IgD-negative memory B cell (primary cell): ENCODE data around the gene BHLHE41. TPM values are rescaled to one million over a fixed set of nuclear protein-coding genes. Genes with fewer than 3 reads are reported as not detected.

Source experiments
- H3K27ac Mint-ChIP-seq, 3 donors: one replicate each; pipeline ENCODE4 v1.8.0; 2020 to 2022; ENCODE audit warnings: mild to moderate bottlenecking in 3 of 3, mixed read lengths in 3 of 3, moderate library complexity in 1 of 3
- H3K27me3 Mint-ChIP-seq: one replicate; pipeline ENCODE4 v1.8.0; 2021; ENCODE audit warnings: mixed read lengths
- H3K36me3 Mint-ChIP-seq: one replicate; pipeline ENCODE4 v1.8.0; 2020; ENCODE audit warnings: mild to moderate bottlenecking, mixed read lengths
- H3K4me1 Mint-ChIP-seq, 3 donors: one replicate each; pipeline ENCODE4 v1.8.0; 2020 to 2022; ENCODE audit warnings: mixed read lengths in 3 of 3, mild to moderate bottlenecking in 1 of 3
- H3K4me3 Mint-ChIP-seq, 4 donors: one replicate each; pipeline ENCODE4 v1.8.0; 2020 to 2022; ENCODE audit warnings: mild to moderate bottlenecking in 4 of 4, mixed read lengths in 4 of 4, moderate library complexity in 3 of 4
- H3K9me3 Mint-ChIP-seq, 3 donors: one replicate each; pipeline ENCODE4 v1.8.0; 2020 to 2021; ENCODE audit warnings: mixed read lengths in 3 of 3, mild to moderate bottlenecking in 1 of 3
- polyA plus RNA-seq: library from polyadenylated mRNA; unstranded; fragments of 300-500 nt; fragmentation: Illumina TruSeq; gene quantifications from one replicate; pipeline ENCODE4 v1.2.3, GENCODE V29; 2021

Gene BHLHE41
- polyA plus RNA-seq, 1 donor from 2014 or later: 19.0 TPM

DNA sequence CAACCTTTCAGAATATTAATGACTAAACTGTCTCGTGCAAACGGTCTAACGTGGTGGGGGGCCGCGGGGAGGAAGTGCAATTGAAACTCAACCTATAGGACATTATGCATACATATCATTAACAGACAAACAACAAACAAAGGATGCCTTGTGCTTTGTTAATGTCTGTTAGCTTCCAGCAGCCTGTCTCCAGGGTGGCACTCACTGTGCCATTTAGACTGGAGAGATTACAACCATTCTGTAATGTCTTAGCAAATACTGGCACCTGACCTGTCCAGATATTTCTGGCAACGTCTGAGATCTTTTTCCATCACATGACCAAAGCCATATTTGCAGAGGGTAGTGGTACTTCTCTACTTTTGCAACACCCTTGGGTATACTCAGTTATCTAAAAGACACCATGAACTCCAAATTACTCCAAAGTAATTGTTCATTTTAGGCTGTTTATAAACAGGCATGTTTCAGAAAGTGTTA, 11.6 kb downstream of the BHLHE41 start:
- H3K27me3 Mint-ChIP-seq: no peaks in the 10 kb centered on the region
- H3K4me3 Mint-ChIP-seq: peak overlapping the region in 2 of 4 donors; percentile 86 to 90
- no peaks in the 10 kb centered on the region for H3K9me3 Mint-ChIP-seq
- peaks cover 2% of the 10 kb centered on the region for H3K36me3 Mint-ChIP-seq
- peaks cover 38 to 41% (median 40%) of the 10 kb centered on the region in 3 donors for H3K4me1 Mint-ChIP-seq
- H3K27ac Mint-ChIP-seq: peak overlapping the region; percentile 96 to 98 (median 97)

- no peaks in the 10 kb centered on the region for H3K27me3 Mint-ChIP-seq
- peaks cover 34 to 39% (median 37%) of the 10 kb centered on the region in 3 donors for H3K4me1 Mint-ChIP-seq
- H3K4me3 Mint-ChIP-seq: peak overlapping the region in 3 of 4 donors; percentile 27 to 90 (median 82)
- peaks cover 2% of the 10 kb centered on the region for H3K36me3 Mint-ChIP-seq
- H3K27ac Mint-ChIP-seq: peak overlapping the region in 1 of 3 donors; percentile 96
- no peaks in the 10 kb centered on the region for H3K9me3 Mint-ChIP-seq
These were observed 12.1 kb downstream of the BHLHE41 start for GRCh38 chr12:26112703-26113147.

GRCh38 chr12:26112232-26112631, 12.6 kb downstream of the BHLHE41 start:
- no peaks in the 10 kb centered on the region for H3K27me3 Mint-ChIP-seq
- H3K9me3 Mint-ChIP-seq: no peaks in the 10 kb centered on the region
- peaks cover 29 to 35% (median 33%) of the 10 kb centered on the region in 3 donors for H3K4me1 Mint-ChIP-seq
- peak overlapping the region in 1 of 4 donors; percentile 90 for H3K4me3 Mint-ChIP-seq
- peak overlapping the region in 2 of 3 donors; percentile 37 to 96 for H3K27ac Mint-ChIP-seq
- peaks cover 2% of the 10 kb centered on the region for H3K36me3 Mint-ChIP-seq

- H3K4me1 Mint-ChIP-seq: peaks cover 13 to 18% (median 13%) of the 10 kb centered on the region in 3 donors
- H3K27me3 Mint-ChIP-seq: no peaks in the 10 kb centered on the region
- peaks cover 2% of the 10 kb centered on the region for H3K36me3 Mint-ChIP-seq
- H3K27ac Mint-ChIP-seq: peak overlapping the region in 1 of 3 donors; percentile 49
- H3K4me3 Mint-ChIP-seq: no peak overlapping the region
- H3K9me3 Mint-ChIP-seq: no peaks in the 10 kb centered on the region
These were observed 15.4 kb downstream of the BHLHE41 start for GRCh38 chr12:26109343-26109881.

DNA sequence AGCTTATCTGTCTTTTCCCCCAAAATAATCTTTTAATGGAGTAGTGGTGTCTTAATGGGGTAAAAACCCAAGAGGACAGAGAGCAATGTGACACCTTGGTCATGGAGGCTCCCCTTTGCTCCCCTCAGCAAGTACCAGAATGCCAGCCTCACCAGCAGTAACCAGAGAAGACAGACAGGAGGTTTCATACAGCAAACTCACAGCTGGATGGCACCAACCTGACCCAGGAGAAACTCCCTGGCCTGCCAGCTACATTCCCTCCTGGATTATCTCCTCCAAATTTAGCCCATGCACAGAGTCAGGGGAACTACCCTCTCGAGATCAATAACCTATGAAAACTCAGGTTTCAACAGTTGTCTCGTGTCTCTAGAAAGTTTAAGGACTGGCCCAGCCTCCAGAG, 15.9 kb downstream of the BHLHE41 start:
- peaks cover 2% of the 10 kb centered on the region for H3K36me3 Mint-ChIP-seq
- H3K27ac Mint-ChIP-seq: peak overlapping the region in 1 of 3 donors; percentile 33
- H3K27me3 Mint-ChIP-seq: no peaks in the 10 kb centered on the region
- no peaks in the 10 kb centered on the region for H3K9me3 Mint-ChIP-seq
- peaks cover 13 to 18% (median 13%) of the 10 kb centered on the region in 3 donors for H3K4me1 Mint-ChIP-seq
- H3K4me3 Mint-ChIP-seq: peak overlapping the region in 1 of 4 donors; percentile 39

DNA sequence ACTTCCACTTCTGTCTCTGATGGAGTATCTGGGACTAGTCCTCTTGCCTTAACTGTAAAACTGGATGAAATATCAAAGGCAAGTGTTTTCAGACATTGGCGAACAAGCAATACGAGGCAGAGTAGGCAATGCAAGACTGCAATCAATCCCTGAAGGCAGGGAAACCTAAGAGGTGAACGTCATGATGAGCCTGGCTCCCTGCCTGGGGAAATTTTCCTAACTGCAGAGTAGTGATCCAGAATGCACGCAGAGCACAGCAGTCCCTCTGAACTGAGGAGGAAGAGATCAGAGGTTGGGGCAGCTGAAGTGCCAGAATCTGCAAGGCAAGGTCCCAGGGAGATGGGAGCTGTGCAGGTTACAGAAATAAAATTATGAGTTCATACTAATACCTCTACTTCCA, 18.5 kb downstream of the BHLHE41 start:
- no peaks in the 10 kb centered on the region for H3K27me3 Mint-ChIP-seq
- peaks cover 4% of the 10 kb centered on the region for H3K36me3 Mint-ChIP-seq

DNA sequence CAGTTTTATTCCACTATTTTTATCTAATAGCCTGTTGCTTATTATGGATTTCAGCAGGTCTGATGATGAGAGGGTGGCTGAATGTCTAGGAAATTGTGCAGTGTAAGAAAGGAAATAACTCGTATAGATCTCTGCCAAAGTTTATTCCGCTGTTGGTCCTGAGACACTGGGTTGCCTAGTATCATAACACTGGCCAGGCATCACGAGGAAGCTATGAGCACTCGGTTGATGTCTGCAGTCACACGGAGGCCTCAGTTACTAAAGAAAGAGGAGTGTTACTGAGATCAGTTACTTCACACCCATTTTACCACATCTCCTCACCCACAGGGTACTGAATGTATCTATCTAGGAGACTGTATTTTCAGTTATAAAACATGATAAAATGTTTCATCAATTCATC, 21.9 kb downstream of the BHLHE41 start:
- peaks cover 0 to 4% (median 0%) of the 10 kb centered on the region in 3 donors for H3K4me1 Mint-ChIP-seq
- H3K27me3 Mint-ChIP-seq: no peaks in the 10 kb centered on the region
- no peaks in the 10 kb centered on the region for H3K9me3 Mint-ChIP-seq
- no peak overlapping the region for H3K27ac Mint-ChIP-seq
- H3K4me3 Mint-ChIP-seq: no peak overlapping the region
- H3K36me3 Mint-ChIP-seq: peaks cover 2% of the 10 kb centered on the region

More for the DNA sequence above, 18.5 kb downstream of the BHLHE41 start:
- no peak overlapping the region for H3K27ac Mint-ChIP-seq
- H3K4me1 Mint-ChIP-seq: peaks cover 0 to 4% (median 2%) of the 10 kb centered on the region in 3 donors
- H3K9me3 Mint-ChIP-seq: no peaks in the 10 kb centered on the region
- no peak overlapping the region for H3K4me3 Mint-ChIP-seq

- no peak overlapping the region for H3K27ac Mint-ChIP-seq
- H3K4me1 Mint-ChIP-seq: peaks cover 0 to 7% (median 0%) of the 10 kb centered on the region in 3 donors
- no peaks in the 10 kb centered on the region for H3K9me3 Mint-ChIP-seq
- peaks cover 2% of the 10 kb centered on the region for H3K36me3 Mint-ChIP-seq
- no peak overlapping the region for H3K4me3 Mint-ChIP-seq
- H3K27me3 Mint-ChIP-seq: no peaks in the 10 kb centered on the region
These were observed 23.1 kb downstream of the BHLHE41 start for GRCh38 chr12:26101763-26102162.

DNA sequence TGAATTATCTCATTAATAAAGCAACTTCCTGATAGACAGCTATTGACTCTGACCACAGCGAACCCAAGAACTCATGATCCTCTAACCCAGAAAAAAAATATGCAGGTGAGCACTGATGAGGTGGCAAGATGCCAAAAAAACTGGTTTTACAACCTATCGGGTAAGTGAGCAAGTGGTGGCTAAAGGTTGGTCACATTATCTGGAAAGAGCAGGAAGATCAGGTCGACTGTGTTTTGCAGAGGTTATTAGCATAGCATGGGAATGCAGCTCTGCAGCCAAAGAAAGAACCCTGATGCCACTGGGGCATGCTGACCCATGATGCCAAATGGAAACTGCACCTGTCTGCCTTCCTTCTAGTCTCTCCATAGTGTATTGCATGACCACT, 23.5 kb downstream of the BHLHE41 start:
- Mint-ChIP-seq H3K9me3 (no peaks in the 10 kb centered on the region), H3K27me3 (no peaks in the 10 kb centered on the region), H3K4me1 (peaks cover 0 to 7% (median 0%) of the 10 kb centered on the region in 3 donors), H3K27ac (no peak overlapping the region), H3K4me3 (no peak overlapping the region), H3K36me3 (peaks cover 2% of the 10 kb centered on the region)

DNA sequence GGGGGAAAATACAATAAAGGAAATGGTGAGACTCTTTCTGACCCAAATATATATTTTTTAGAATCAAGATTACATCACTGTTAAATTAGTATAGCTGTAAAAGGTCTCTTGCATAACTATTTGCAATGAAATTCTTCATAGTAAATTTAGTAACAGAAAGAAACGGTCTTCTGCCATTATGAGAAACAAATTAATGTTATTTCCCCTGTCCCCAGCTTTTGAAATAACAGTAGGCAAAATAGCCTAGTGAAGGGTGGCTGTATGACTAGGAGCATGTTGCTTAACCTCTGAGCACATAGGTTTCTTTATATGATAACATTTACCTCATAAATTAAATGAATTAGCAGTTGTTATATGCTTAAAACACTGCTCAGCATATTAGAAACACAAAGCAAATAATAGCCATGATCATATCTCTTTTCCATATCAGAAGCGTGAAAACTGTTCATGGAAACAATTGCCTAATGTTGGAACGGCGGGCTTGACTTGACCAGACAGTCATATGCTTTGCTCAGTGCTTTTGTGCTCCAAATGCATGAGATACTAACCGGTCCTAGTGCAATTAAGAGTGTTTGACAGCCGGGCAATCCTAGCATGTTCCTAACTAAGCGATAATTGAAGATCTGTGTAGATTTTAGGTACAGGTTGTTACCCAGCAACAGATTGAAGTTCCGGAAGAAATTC, 24.0 kb downstream of the BHLHE41 start:
- Mint-ChIP-seq H3K27me3 (no peaks in the 10 kb centered on the region), H3K4me1 (peaks cover 0 to 7% (median 0%) of the 10 kb centered on the region in 3 donors), H3K9me3 (no peaks in the 10 kb centered on the region), H3K27ac (no peak overlapping the region), H3K4me3 (no peak overlapping the region), H3K36me3 (peaks cover 2% of the 10 kb centered on the region)

DNA sequence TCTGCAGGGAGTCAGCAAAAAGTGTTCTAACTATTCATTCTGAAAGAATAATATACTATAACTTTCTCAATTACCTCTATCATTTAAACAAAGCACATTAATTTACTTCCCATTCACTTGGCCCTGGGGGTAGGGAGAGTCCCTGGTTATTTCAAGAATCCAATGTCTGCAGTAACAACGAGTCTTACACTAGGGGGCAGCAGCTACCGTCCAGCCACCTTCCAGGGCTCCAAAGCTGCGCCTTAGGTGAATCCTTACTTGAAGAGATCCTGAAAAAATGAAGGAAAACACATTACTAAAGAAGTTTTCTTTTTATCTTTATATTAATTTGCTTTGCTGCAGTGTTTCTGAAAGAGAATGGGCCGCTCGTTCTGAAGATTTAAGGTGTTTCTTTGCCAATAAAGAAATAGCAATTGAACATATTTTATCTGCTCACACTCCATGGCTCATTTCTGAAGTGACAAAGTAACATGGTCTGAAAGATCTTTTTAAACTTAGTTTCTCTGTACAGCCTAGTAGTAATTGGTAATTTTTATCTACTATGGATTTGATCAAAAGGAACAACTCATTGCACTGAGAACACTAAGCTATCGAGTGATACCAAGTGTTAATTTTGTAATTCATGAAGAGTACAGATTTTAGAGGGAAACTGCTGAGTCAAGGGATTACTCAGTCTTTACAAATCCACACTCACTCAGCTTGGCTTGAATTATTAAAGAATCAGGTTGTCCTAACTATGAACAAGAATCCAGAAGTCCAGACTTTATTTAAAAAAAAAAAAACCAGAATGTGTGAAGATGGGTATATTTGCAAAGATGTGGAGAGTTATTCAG, 27.6 kb downstream of the BHLHE41 start:
- Mint-ChIP-seq H3K9me3 (no peaks in the 10 kb centered on the region), H3K27ac (no peak overlapping the region), H3K27me3 (no peaks in the 10 kb centered on the region), H3K4me1 (peaks cover 0 to 7% (median 0%) of the 10 kb centered on the region in 3 donors), H3K36me3 (no peaks in the 10 kb centered on the region), H3K4me3 (no peak overlapping the region)

DNA sequence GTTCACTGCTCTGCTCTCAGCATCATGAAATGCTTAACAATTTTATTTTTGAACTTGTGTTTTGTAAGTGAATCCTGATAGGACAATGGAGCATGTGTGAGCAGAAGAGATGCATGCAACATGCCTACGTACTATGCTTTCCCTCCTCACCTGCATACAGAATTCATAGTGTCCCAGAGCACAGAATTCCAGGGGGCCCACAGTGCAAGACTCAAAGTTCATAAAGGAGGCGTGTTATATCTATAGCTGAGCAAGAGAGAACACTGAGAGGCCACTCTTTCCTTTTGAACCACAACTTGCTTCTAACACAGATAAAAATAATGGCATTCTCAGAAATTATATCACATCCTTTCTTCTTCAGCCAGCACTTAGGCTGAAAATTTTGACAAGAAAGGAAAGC, 28.8 kb downstream of the BHLHE41 start:
- H3K9me3 Mint-ChIP-seq: no peaks in the 10 kb centered on the region
- no peaks in the 10 kb centered on the region for H3K27me3 Mint-ChIP-seq
- H3K4me3 Mint-ChIP-seq: peak overlapping the region in 1 of 4 donors; percentile 32
- no peak overlapping the region for H3K27ac Mint-ChIP-seq
- H3K36me3 Mint-ChIP-seq: no peaks in the 10 kb centered on the region
- peaks cover 0 to 7% (median 0%) of the 10 kb centered on the region in 3 donors for H3K4me1 Mint-ChIP-seq

GRCh38 chr12:26095186-26095585, 29.7 kb downstream of the BHLHE41 start:
- Mint-ChIP-seq H3K4me3 (no peak overlapping the region), H3K9me3 (no peaks in the 10 kb centered on the region), H3K27ac (no peak overlapping the region)

GRCh38 chr12:26092346-26093105, 32.3 kb downstream of the BHLHE41 start:
- H3K4me1 Mint-ChIP-seq: peaks cover 0 to 7% (median 6%) of the 10 kb centered on the region in 3 donors
- no peak overlapping the region for H3K4me3 Mint-ChIP-seq
- no peaks in the 10 kb centered on the region for H3K9me3 Mint-ChIP-seq
- no peaks in the 10 kb centered on the region for H3K36me3 Mint-ChIP-seq
- no peak overlapping the region for H3K27ac Mint-ChIP-seq
- H3K27me3 Mint-ChIP-seq: no peaks in the 10 kb centered on the region

More at GRCh38 chr12:26095186-26095585, 29.7 kb downstream of the BHLHE41 start:
- H3K27me3 Mint-ChIP-seq: no peaks in the 10 kb centered on the region
- H3K4me1 Mint-ChIP-seq: peaks cover 0 to 7% (median 0%) of the 10 kb centered on the region in 3 donors
- H3K36me3 Mint-ChIP-seq: no peaks in the 10 kb centered on the region
